Epithelial cell of esophagus (primary cell): ENCODE data around the gene MUTYH.

ENCODE experiments used
- DNase-seq: peaks from one replicate; pipeline ENCODE4 v3.0.0; 2010; ENCODE audit warnings: low read depth
- H3K4me3 ChIP-seq: 2 replicates; pipeline ENCODE4 v1.5.1; 2011; ENCODE audit warnings: mild to moderate bottlenecking, low read length, control low read depth
- TF ChIP-seq, protein P1 (sequence below): IDR thresholded peaks from 2 replicates; pipeline ENCODE4 v1.5.1; 2011; ENCODE audit warnings: low read depth, mild to moderate bottlenecking, low read length, control low read depth, inconsistent platforms; ENCODE audit not compliant: insufficient read depth; ENCODE audit errors: missing control alignments

The MUTYH gene

DNA sequence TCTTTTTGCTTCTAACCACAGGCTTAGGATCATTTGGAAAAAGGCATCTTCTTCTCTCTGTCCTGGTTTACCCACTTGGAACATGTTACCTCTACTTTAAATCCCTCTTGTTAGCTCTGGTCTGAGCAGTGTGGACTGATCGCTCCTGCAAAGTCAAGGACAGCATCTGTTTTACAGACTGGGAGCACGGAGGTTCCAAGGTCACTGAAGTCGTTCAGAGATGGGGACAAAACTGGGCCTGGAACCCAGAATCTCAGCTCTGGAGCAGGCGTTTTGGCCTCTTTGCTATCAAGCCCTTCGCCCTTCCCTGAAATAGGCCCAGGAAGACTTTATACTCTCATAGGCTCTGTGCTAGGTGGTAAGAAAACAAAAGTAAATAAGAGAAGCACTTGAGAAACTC is 11.3 kb upstream of the MUTYH start:
- DNase-seq, result no peak
- TF ChIP-seq, protein P1, sequence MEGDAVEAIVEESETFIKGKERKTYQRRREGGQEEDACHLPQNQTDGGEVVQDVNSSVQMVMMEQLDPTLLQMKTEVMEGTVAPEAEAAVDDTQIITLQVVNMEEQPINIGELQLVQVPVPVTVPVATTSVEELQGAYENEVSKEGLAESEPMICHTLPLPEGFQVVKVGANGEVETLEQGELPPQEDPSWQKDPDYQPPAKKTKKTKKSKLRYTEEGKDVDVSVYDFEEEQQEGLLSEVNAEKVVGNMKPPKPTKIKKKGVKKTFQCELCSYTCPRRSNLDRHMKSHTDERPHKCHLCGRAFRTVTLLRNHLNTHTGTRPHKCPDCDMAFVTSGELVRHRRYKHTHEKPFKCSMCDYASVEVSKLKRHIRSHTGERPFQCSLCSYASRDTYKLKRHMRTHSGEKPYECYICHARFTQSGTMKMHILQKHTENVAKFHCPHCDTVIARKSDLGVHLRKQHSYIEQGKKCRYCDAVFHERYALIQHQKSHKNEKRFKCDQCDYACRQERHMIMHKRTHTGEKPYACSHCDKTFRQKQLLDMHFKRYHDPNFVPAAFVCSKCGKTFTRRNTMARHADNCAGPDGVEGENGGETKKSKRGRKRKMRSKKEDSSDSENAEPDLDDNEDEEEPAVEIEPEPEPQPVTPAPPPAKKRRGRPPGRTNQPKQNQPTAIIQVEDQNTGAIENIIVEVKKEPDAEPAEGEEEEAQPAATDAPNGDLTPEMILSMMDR, result no peak
- H3K4me3 ChIP-seq, result no peak overlapping the region

DNA sequence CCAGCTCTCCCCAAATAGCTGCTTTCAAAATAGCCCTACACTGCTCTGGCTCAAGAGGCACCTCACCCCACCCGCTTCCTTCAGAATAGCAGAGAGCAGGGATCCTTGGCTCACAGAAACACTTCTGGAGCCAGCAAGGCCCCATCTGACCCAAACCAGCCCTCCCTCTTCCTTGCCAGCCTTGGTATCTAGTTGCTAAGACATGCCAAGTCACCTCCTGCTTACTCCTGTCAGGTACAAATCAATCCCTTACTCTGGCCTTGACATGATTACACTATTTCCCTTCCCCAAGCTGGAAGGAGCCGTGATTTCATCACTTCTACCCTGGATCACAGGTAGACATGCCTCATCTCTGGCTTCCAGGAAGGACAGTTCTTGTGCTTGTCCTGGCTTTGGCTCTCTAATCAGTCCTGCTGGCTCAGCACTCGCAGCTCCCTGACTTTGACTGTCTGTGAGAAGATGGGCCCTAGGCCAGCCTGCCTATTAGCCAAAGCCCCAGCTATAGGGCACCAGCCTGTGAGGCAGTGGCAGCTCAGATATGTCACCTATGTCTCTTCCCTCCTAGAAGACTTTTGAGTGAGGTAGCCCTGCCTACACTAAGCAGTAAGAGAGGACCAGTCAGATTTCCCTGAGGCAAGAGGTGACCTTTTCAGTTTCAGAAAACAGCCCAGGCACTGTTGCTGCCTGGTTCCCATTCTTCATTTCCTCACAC is 8.9 kb upstream of the MUTYH start:
- peak; percentile 86 for DNase-seq
- H3K4me3 ChIP-seq, result no peak overlapping the region
- TF ChIP-seq, protein P1, result no peak

GRCh38 chr1:45348609-45348965 is 8.3 kb upstream of the MUTYH start:
- TF ChIP-seq, protein P1, result no peak
- no peak overlapping the region for H3K4me3 ChIP-seq
- DNase-seq, result peak; percentile 57

DNA sequence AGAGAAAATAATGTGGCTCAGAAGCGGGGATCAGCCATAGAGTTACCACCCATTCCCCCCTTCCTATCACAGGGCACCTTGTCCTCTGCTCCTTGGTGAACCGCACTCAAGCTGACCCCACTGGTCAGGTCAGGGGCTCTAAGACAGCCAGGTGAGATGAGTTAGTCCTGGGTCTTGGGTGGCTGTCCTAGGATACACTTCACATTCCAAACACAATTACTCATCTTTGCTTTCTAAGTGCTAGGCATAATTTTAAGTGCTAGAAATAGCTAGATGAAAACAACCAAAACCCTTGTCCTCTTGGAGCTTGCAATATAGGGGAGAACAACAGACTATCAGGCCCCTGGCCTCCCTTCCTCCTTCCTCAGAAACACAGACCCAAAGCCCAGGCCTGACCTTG is 7.8 kb upstream of the MUTYH start:
- peak; percentile 51 for DNase-seq
- H3K4me3 ChIP-seq, result no peak overlapping the region
- TF ChIP-seq, protein P1, result no peak

GRCh38 chr1:45346473-45346872 is 6.2 kb upstream of the MUTYH start:
- no peak for DNase-seq
- TF ChIP-seq, protein P1, result no peak
- H3K4me3 ChIP-seq, result no peak overlapping the region

- no peak for DNase-seq
- H3K4me3 ChIP-seq, result no peak overlapping the region
- TF ChIP-seq, protein P1, result no peak
Measured at GRCh38 chr1:45345014-45345413, 4.8 kb upstream of the MUTYH start.

DNA sequence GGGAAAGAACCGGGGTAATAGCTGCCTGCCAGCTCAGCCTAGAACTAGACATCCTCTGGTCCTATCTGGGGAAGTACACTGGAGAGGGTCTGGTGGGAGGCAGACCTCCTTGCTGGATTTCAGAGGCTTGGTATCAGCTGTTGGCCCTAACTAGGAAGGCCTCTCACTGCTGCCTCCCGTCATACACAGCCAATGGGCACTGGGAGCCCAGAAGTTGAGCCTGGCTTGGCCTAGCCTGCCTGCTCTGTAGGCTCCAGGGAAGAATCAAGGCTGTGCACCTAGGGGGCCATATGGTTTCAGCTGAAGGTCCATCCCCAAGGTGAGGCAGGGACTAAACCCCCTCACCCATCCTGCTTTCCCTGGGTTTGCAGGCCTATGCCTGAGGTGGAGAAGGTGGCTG is 4.3 kb upstream of the MUTYH start:
- TF ChIP-seq, protein P1, result no peak
- H3K4me3 ChIP-seq, result no peak overlapping the region
- DNase-seq, result no peak
